ENCODE results near the gene UBXN7.

DNA sequence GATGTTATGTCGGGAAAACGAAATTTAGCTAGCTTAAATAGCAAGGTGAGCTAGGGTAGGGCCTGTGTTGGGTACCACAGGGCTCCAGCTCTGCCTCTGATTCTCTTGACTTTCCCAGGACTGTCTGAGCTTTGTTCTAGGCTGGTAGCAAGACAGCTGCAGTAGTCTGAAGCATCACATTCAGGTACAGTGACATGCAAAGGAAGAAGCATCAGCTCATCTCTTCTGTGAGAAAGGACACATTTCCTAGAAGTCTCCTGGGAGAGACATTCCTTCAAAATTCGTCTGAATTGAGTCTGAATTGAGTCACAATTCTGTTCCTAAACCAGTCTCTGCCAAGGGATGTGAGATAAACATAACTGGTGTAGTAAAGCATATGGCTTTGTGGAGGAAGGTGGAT lies 8.5 kb upstream of the UBXN7 start:
- TF ChIP-seq, protein P1, sequence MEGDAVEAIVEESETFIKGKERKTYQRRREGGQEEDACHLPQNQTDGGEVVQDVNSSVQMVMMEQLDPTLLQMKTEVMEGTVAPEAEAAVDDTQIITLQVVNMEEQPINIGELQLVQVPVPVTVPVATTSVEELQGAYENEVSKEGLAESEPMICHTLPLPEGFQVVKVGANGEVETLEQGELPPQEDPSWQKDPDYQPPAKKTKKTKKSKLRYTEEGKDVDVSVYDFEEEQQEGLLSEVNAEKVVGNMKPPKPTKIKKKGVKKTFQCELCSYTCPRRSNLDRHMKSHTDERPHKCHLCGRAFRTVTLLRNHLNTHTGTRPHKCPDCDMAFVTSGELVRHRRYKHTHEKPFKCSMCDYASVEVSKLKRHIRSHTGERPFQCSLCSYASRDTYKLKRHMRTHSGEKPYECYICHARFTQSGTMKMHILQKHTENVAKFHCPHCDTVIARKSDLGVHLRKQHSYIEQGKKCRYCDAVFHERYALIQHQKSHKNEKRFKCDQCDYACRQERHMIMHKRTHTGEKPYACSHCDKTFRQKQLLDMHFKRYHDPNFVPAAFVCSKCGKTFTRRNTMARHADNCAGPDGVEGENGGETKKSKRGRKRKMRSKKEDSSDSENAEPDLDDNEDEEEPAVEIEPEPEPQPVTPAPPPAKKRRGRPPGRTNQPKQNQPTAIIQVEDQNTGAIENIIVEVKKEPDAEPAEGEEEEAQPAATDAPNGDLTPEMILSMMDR (IDR thresholded peaks at IDR 0.05): no peak
- TF ChIP-seq POLR2AphosphoS5 (IDR thresholded peaks at IDR 0.05; ENCODE audit: low read depth, low read length) (no peak), TCF7L2 (IDR thresholded peaks at IDR 0.05; ENCODE audit: low read depth, low read length) (no peak), SIN3A (IDR thresholded peaks at IDR 0.05; ENCODE audit: borderline replicate concordance, insufficient read depth, low read depth, low read length) (no peak)
